Endodermal cell (in vitro differentiated cells): ENCODE results near the gene POLR2J. TPM values are rescaled to one million over a fixed set of nuclear protein-coding genes. Genes with fewer than 3 reads are reported as not detected.

ENCODE experiments used
- DNase-seq: peaks from one replicate; pipeline ENCODE4 v3.0.0-alpha.2; 2017
- H3K27ac ChIP-seq: 2 replicates; pipeline ENCODE4 v1.5.1; 2013; ENCODE audit warnings: mild to moderate bottlenecking, low read depth, low read length, moderate library complexity
- H3K27me3 ChIP-seq: 2 replicates; pipeline ENCODE4 v1.6.1; 2013; ENCODE audit warnings: mild to moderate bottlenecking, low read length, moderate library complexity; ENCODE audit not compliant: insufficient read depth, control insufficient read depth, poor library complexity, severe bottlenecking
- H3K36me3 ChIP-seq: 2 replicates; pipeline ENCODE4 v1.7.0; 2013; ENCODE audit warnings: mild to moderate bottlenecking, low read length, moderate library complexity; ENCODE audit not compliant: control insufficient read depth, insufficient read depth
- H3K4me1 ChIP-seq: one replicate; pipeline ENCODE4 v1.7.0; 2013; ENCODE audit warnings: low read length; ENCODE audit not compliant: control insufficient read depth, insufficient read depth
- H3K4me3 ChIP-seq: 2 replicates; pipeline ENCODE4 v1.5.1; 2013; ENCODE audit warnings: mild to moderate bottlenecking, low read length, moderate library complexity
- H3K9ac ChIP-seq: 2 replicates; pipeline ENCODE4 v1.6.1; 2013; ENCODE audit warnings: mild to moderate bottlenecking, low read length, moderate library complexity; ENCODE audit not compliant: poor library complexity, severe bottlenecking; ENCODE audit errors: extremely low read depth
- H3K9me3 ChIP-seq: 2 replicates; pipeline ENCODE4 v1.6.1; 2013; ENCODE audit warnings: mild to moderate bottlenecking, low read length, moderate library complexity; ENCODE audit not compliant: control insufficient read depth
- H3K27ac Mint-ChIP-seq: 2 replicates; pipeline ENCODE4 v1.8.0; 2020; ENCODE audit warnings: mixed read lengths
- H3K27me3 Mint-ChIP-seq: 2 replicates; pipeline ENCODE4 v1.8.0; 2021; ENCODE audit warnings: mild to moderate bottlenecking, mixed read lengths; ENCODE audit not compliant: insufficient read depth
- H3K36me3 Mint-ChIP-seq: 2 replicates; pipeline ENCODE4 v1.8.0; 2020; ENCODE audit warnings: low read depth, mixed read lengths
- H3K4me1 Mint-ChIP-seq: 2 replicates; pipeline ENCODE4 v1.8.0; 2020; ENCODE audit warnings: mixed read lengths
- H3K4me3 Mint-ChIP-seq: 2 replicates; pipeline ENCODE4 v1.8.0; 2020; ENCODE audit warnings: mild to moderate bottlenecking, moderate library complexity, mixed read lengths
- H3K9me3 Mint-ChIP-seq: 2 replicates; pipeline ENCODE4 v1.8.0; 2020; ENCODE audit warnings: mild to moderate bottlenecking, mixed read lengths
- CTCF ChIP-seq: fragments of 200-600 bp; sonication (generic); conservative IDR thresholded peaks from 2 replicates; pipeline ENCODE4 v1.5.0; 2021; ENCODE audit warnings: antibody characterized with exemption, mild to moderate bottlenecking
- WGBS, 2 experiments: methylation state at CpG; one replicate each; pipeline versions ENCODE4 v1.1.5 to v1.1.7; 2013; ENCODE audit warnings: missing lambda C conversion rate in 2 of 2, mixed read lengths in 1 of 2; ENCODE audit not compliant: insufficient coverage in 1 of 2, insufficient read length in 1 of 2; 5-methylcytosine and 5-hydroxymethylcytosine counted together
- total RNA-seq, 2 donors: library from RNA; stranded (reverse); fragmentation: NEBNext Ultra II Directional in 1 of 2; extraction: Animal tissue kit (Norgen Biotek cat#: 25700) in 1 of 2; gene quantifications; 2 replicates in 1 of 2; 3 replicates in 1 of 2; pipeline ENCODE4 v1.2.1, GENCODE V29; 2021

POLR2J gene
- total RNA-seq, 2 donors from 2014 or later, result 48.6 to 59.0 TPM

DNA sequence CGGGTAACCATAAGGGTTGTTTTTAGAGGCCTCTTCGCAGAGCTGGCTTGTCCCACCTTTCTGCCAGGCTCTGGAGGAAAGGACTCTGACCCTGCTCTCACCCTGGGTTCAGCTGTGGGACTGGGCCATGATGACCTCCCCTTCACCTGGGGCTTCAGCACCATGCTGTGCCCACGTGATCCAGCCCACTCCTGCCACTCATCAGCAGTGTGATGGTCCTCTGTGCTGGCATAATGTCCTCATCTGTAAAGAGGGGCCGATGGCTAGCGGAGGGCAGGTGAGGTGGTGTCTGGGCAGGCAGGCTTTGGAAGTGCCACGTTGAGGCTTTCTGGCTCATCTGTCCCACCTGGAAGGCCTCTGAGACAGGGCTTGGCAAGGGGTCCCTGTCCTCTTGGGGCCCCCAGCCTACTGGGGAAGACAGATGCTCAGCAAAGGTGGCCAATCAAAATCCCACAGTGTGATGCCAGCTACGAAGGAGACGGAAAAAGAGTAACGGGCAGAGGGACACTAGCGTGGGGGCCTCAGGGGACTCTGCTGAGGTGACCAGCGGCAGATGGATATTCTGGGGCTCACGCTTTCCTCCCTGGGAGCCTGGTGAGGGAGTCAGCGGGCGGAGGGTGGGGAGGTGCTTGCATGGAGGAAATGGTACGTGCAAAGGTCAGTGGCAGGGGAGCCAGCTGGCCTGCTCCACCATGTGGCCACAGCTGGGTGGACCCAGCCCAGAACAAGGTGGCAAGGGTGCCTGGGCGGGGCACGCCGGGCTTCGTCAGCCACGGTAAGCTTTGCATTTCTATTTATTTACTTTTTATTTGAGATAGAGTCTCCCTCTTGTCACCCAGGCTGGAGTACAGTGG, 8.5 kb downstream of the POLR2J start:
- H3K4me1 Mint-ChIP-seq, result no peaks in the 10 kb centered on the region
- no peaks in the 10 kb centered on the region for H3K4me1 ChIP-seq
- no peak overlapping the region for H3K27ac ChIP-seq
- no peak overlapping the region for H3K4me3 ChIP-seq
- no peak overlapping the region for H3K4me3 Mint-ChIP-seq
- H3K27ac Mint-ChIP-seq, result no peak overlapping the region
- H3K36me3 ChIP-seq, result peaks cover 15% of the 10 kb centered on the region
- DNase-seq, result no peak
- no peaks in the 10 kb centered on the region for H3K27me3 ChIP-seq
- H3K9ac ChIP-seq, result no peak overlapping the region
- H3K9me3 ChIP-seq, result no peaks in the 10 kb centered on the region
- TF ChIP-seq CTCF, result no peak
- WGBS, 2 experiments, result 83 to 99% methylated on average over 9 to 20 of the region's 20 CpGs
- H3K9me3 Mint-ChIP-seq, result no peaks in the 10 kb centered on the region
- H3K27me3 Mint-ChIP-seq, result no peaks in the 10 kb centered on the region
- peaks cover 19% of the 10 kb centered on the region for H3K36me3 Mint-ChIP-seq

DNA sequence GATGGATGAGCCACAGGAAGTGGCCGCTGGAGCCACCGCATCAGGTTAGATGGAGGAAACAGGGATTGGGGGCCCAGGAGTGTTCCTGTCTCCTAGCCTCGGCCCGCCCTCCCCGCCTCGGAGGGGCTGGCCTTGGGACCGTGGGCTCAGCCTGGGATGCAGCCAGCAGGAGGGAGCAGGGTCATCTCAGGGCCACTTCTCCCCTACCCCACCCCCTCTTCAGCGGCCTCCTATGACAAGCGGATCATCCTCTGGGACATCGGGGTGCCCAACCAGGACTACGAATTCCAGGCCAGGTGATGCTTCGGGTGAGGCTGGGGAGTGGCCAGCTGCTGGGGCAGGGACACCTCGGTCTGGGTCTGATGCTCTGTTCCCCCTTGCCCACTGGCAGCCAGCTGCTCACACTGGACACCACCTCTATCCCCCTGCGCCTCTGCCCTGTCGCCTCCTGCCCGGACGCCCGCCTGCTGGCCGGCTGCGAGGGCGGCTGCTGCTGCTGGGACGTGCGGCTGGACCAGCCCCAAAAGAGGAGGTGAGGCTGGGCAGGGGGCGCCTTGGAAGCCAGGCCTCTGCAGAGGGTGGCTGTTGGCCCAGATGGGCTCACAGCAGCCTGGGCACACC, 9.3 kb downstream of the POLR2J start:
- H3K36me3 ChIP-seq, result peaks cover 15% of the 10 kb centered on the region
- no peaks in the 10 kb centered on the region for H3K9me3 Mint-ChIP-seq
- no peak overlapping the region for H3K27ac ChIP-seq
- no peaks in the 10 kb centered on the region for H3K4me1 Mint-ChIP-seq
- no peaks in the 10 kb centered on the region for H3K9me3 ChIP-seq
- H3K4me3 ChIP-seq, result no peak overlapping the region
- no peak for DNase-seq
- no peak for TF ChIP-seq CTCF
- H3K36me3 Mint-ChIP-seq, result peaks cover 19% of the 10 kb centered on the region
- no peak overlapping the region for H3K4me3 Mint-ChIP-seq
- no peaks in the 10 kb centered on the region for H3K27me3 Mint-ChIP-seq
- H3K27ac Mint-ChIP-seq, result no peak overlapping the region
- no peaks in the 10 kb centered on the region for H3K4me1 ChIP-seq
- H3K27me3 ChIP-seq, result no peaks in the 10 kb centered on the region
- H3K9ac ChIP-seq, result no peak overlapping the region
- 92 to 94% methylated on average over 8 to 24 of the region's 24 CpGs for WGBS, 2 experiments

DNA sequence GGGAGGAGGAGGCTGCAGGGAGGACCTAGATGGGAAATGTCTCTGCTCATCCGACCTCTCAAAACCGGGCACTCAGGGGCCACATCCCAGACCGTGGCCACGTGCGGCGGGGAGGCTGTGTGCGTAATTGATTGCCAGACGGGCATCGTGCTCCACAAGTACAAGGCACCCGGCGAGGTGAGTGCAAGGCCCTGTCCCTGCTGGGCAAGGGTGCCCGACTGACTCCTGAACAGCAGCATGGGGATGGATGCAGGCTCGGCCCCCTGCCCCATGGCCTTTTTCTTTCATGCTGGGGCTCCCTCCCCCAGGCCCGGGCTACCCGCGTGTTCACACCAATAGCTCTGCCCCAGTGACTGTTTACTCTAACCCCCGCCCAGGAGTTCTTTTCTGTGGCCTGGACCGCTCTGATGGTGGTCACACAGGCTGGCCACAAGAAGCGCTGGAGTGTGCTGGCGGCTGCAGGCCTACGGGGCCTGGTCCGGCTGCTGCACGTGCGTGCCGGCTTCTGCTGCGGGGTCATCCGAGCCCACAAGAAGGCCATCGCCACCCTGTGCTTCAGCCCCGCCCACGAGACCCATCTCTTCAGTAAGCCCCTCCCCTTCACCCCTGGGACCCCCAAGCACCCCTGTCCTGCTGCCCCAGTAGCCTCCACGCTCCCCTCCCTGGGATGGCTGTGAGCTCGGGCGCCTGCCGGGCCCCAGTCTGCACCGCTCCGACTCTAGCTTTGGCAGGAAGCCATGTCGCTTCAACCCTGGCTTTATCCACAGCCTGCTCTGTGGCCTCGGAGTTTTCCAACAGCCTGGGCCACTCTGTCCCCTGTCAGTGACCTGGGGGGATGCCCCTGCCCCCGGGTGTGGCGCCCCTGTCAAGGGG, 10.0 kb downstream of the POLR2J start:
- peaks cover 15% of the 10 kb centered on the region for H3K36me3 ChIP-seq
- Mint-ChIP-seq H3K27me3 (no peaks in the 10 kb centered on the region), H3K27ac (no peak overlapping the region), H3K36me3 (peaks cover 19% of the 10 kb centered on the region), H3K4me3 (no peak overlapping the region), H3K4me1 (peaks cover 5% of the 10 kb centered on the region), H3K9me3 (no peaks in the 10 kb centered on the region)
- WGBS, 2 experiments, result 93 to 97% methylated on average over 27 to 40 of the region's 40 CpGs
- no peaks in the 10 kb centered on the region for H3K27me3 ChIP-seq
- TF ChIP-seq CTCF, result no peak
- H3K9me3 ChIP-seq, result no peaks in the 10 kb centered on the region
- H3K4me3 ChIP-seq, result no peak overlapping the region
- no peaks in the 10 kb centered on the region for H3K4me1 ChIP-seq
- peak; percentile 40 for DNase-seq
- H3K9ac ChIP-seq, result no peak overlapping the region
- H3K27ac ChIP-seq, result no peak overlapping the region
